Duodenal mucosa (tissue), 2 donors: ENCODE measurements around the gene CSTB.

Source experiments
- H3K27ac ChIP-seq: one replicate; pipeline ENCODE4 v1.7.0; 2013; ENCODE audit warnings: low read depth, low read length
- H3K27me3 ChIP-seq, 2 donors: one replicate each; pipeline ENCODE4 v1.7.0; 2013; ENCODE audit warnings: low read length in 2 of 2, control low read depth in 1 of 2; ENCODE audit not compliant: insufficient read depth in 2 of 2, control insufficient read depth in 1 of 2
- H3K36me3 ChIP-seq, 2 donors: one replicate each; pipeline ENCODE4 v1.7.0; 2013; ENCODE audit warnings: low read length in 2 of 2, control low read depth in 1 of 2; ENCODE audit not compliant: insufficient read depth in 2 of 2, control insufficient read depth in 1 of 2
- H3K4me1 ChIP-seq, 2 donors: one replicate each; pipeline ENCODE4 v1.7.0; 2013; ENCODE audit warnings: low read length in 2 of 2, control low read depth in 1 of 2; ENCODE audit not compliant: insufficient read depth in 2 of 2, control insufficient read depth in 1 of 2
- H3K4me3 ChIP-seq, 2 donors: one replicate each; pipeline ENCODE4 v1.7.0; 2013; ENCODE audit warnings: low read length in 2 of 2, low read depth in 1 of 2
- H3K9ac ChIP-seq, 2 donors: one replicate each; pipeline ENCODE4 v1.7.0; 2013; ENCODE audit warnings: low read length in 2 of 2, low read depth in 1 of 2
- H3K9me3 ChIP-seq, 2 donors: one replicate each; pipeline ENCODE4 v1.7.0; 2013; ENCODE audit warnings: low read length in 2 of 2, control low read depth in 1 of 2; ENCODE audit not compliant: control insufficient read depth in 1 of 2

Gene CSTB

GRCh38 chr21:43761886-43762285 is 14.2 kb downstream of the CSTB start:
- Histone ChIP-seq H3K36me3 (peaks cover 9 to 48% of the 10 kb centered on the region in 2 donors), H3K4me1 (peaks cover 0 to 7% of the 10 kb centered on the region in 2 donors)

GRCh38 chr21:43760391-43760958 is 15.6 kb downstream of the CSTB start:
- Histone ChIP-seq H3K9ac (no peak overlapping the region), H3K36me3 (peaks cover 20 to 62% of the 10 kb centered on the region in 2 donors), H3K4me3 (no peak overlapping the region), H3K4me1 (peaks cover 0 to 5% of the 10 kb centered on the region in 2 donors), H3K27ac (no peak overlapping the region), H3K27me3 (no peaks in the 10 kb centered on the region), H3K9me3 (no peaks in the 10 kb centered on the region)

More at GRCh38 chr21:43761886-43762285, 14.2 kb downstream of the CSTB start:
- Histone ChIP-seq H3K4me3 (no peak overlapping the region), H3K27ac (no peak overlapping the region), H3K9me3 (no peaks in the 10 kb centered on the region), H3K27me3 (no peaks in the 10 kb centered on the region), H3K9ac (no peak overlapping the region)

GRCh38 chr21:43759651-43760050 is 16.5 kb downstream of the CSTB start:
- Histone ChIP-seq H3K36me3 (peaks cover 26 to 70% of the 10 kb centered on the region in 2 donors), H3K9me3 (no peaks in the 10 kb centered on the region), H3K27me3 (no peaks in the 10 kb centered on the region), H3K27ac (no peak overlapping the region), H3K4me1 (peaks cover 0 to 5% of the 10 kb centered on the region in 2 donors), H3K9ac (no peak overlapping the region), H3K4me3 (no peak overlapping the region)

- H3K9me3 ChIP-seq: no peaks in the 10 kb centered on the region
- H3K4me1 ChIP-seq: peaks cover 0 to 5% of the 10 kb centered on the region in 2 donors
- no peak overlapping the region for H3K27ac ChIP-seq
- no peaks in the 10 kb centered on the region for H3K27me3 ChIP-seq
- no peak overlapping the region for H3K4me3 ChIP-seq
- H3K9ac ChIP-seq: no peak overlapping the region
- peaks cover 34 to 79% of the 10 kb centered on the region in 2 donors for H3K36me3 ChIP-seq
These were observed 17.3 kb downstream of the CSTB start for GRCh38 chr21:43758811-43759210.

- Histone ChIP-seq H3K27ac (no peak overlapping the region), H3K9ac (no peak overlapping the region), H3K36me3 (peaks cover 41 to 83% of the 10 kb centered on the region in 2 donors), H3K27me3 (no peaks in the 10 kb centered on the region), H3K4me3 (no peak overlapping the region), H3K9me3 (no peaks in the 10 kb centered on the region), H3K4me1 (peaks cover 0 to 5% of the 10 kb centered on the region in 2 donors)
These were observed 17.9 kb downstream of the CSTB start for GRCh38 chr21:43758111-43758641.

- Histone ChIP-seq H3K27ac (no peak overlapping the region), H3K9ac (no peak overlapping the region), H3K4me3 (no peak overlapping the region), H3K27me3 (no peaks in the 10 kb centered on the region), H3K36me3 (peaks cover 44 to 83% of the 10 kb centered on the region in 2 donors), H3K9me3 (no peaks in the 10 kb centered on the region), H3K4me1 (peaks cover 0 to 5% of the 10 kb centered on the region in 2 donors)
These were observed 18.5 kb downstream of the CSTB start for GRCh38 chr21:43757601-43758000.

GRCh38 chr21:43755820-43756594 is 20.1 kb downstream of the CSTB start:
- H3K9ac ChIP-seq: no peak overlapping the region
- H3K4me3 ChIP-seq: no peak overlapping the region
- H3K27ac ChIP-seq: no peak overlapping the region
- peaks cover 0 to 5% of the 10 kb centered on the region in 2 donors for H3K4me1 ChIP-seq
- H3K9me3 ChIP-seq: no peaks in the 10 kb centered on the region
- H3K27me3 ChIP-seq: no peaks in the 10 kb centered on the region
- peaks cover 38 to 88% of the 10 kb centered on the region in 2 donors for H3K36me3 ChIP-seq

GRCh38 chr21:43754948-43755781 is 20.9 kb downstream of the CSTB start:
- peaks cover 0 to 5% of the 10 kb centered on the region in 2 donors for H3K4me1 ChIP-seq
- no peak overlapping the region for H3K27ac ChIP-seq

GRCh38 chr21:43753439-43753799 is 22.7 kb downstream of the CSTB start:
- Histone ChIP-seq H3K9me3 (no peaks in the 10 kb centered on the region), H3K36me3 (peaks cover 47 to 91% of the 10 kb centered on the region in 2 donors), H3K9ac (no peak overlapping the region), H3K27ac (no peak overlapping the region), H3K4me3 (no peak overlapping the region), H3K27me3 (no peaks in the 10 kb centered on the region), H3K4me1 (peaks cover 0 to 5% of the 10 kb centered on the region in 2 donors)

More at GRCh38 chr21:43754948-43755781, 20.9 kb downstream of the CSTB start:
- H3K9ac ChIP-seq: no peak overlapping the region
- H3K9me3 ChIP-seq: no peaks in the 10 kb centered on the region
- no peaks in the 10 kb centered on the region for H3K27me3 ChIP-seq
- no peak overlapping the region for H3K4me3 ChIP-seq
- H3K36me3 ChIP-seq: peaks cover 43 to 90% of the 10 kb centered on the region in 2 donors
